ENCODE results near the gene IRF9. TPM values are rescaled to one million over a fixed set of nuclear protein-coding genes. Genes with fewer than 3 reads are reported as not detected.
A peak's percentile ranks its signal among the peaks of the same experiment; 100 is the strongest.

Gene IRF9
- total and polyA plus RNA-seq, 2 of the 13 experiments (the other 11 are each of a cell fraction or from before 2014, with no cell fraction given): 14.9 to 49.7 TPM

- TF ChIP-seq TRIM22 (IDR thresholded peaks at IDR 0.05): peak; percentile 100; the same call in 1 of the 2 replicates
- peak; percentile 92; the same call in 1 of the 2 replicates for TF ChIP-seq ZNF484 (CRISPR knock-in tag; IDR thresholded peaks at IDR 0.05; ENCODE audit: borderline replicate concordance, low read depth)
- TF ChIP-seq ZNF251 (CRISPR knock-in tag; IDR thresholded peaks at IDR 0.05): 0 out of 2 replicates have a peak, but pooled peaks have one; percentile 24
- peak; percentile 60 for TF ChIP-seq PAXIP1 (CRISPR knock-in tag; conservative IDR thresholded peaks at IDR 0.05)
- TF ChIP-seq ATF3 (CRISPR knock-in tag; IDR thresholded peaks at IDR 0.05): peak; percentile 70; the same call in 1 of the 2 replicates
- peak; percentile 99 for TF ChIP-seq ARNT2 (CRISPR knock-in tag; IDR thresholded peaks at IDR 0.05; ENCODE audit: low read depth)
- TF ChIP-seq ZFP36 (IDR thresholded peaks at IDR 0.05; ENCODE audit: borderline replicate concordance, low read depth, low read length, partially characterized antibody): no peak
- no peak; the same call in 1 of the 2 replicates for TF ChIP-seq U2AF2 (IDR thresholded peaks at IDR 0.05; ENCODE audit: low read depth, low read length)
- TF ChIP-seq ZNF605 (CRISPR knock-in tag; IDR thresholded peaks at IDR 0.05): peak; percentile 100
- TF ChIP-seq SMAD3 (CRISPR knock-in tag; IDR thresholded peaks at IDR 0.05): peak; percentile 98; the same call in 1 of the 2 replicates
- TF ChIP-seq CERS6 (CRISPR knock-in tag; IDR thresholded peaks at IDR 0.05): peak; percentile 23; the same call in 1 of the 2 replicates
- TF ChIP-seq SRY (CRISPR knock-in tag; IDR thresholded peaks at IDR 0.05): peak; percentile 85
- peak; percentile 69 for TF ChIP-seq CTCF (CRISPR knock-in tag; IDR thresholded peaks at IDR 0.05)
- TF ChIP-seq ZNF431 (CRISPR knock-in tag; IDR thresholded peaks at IDR 0.05; ENCODE audit: borderline replicate concordance, low read depth): no peak
- TF ChIP-seq ZNF343 (CRISPR knock-in tag; IDR thresholded peaks at IDR 0.05): peak; percentile 99
- TF ChIP-seq FOXM1 (CRISPR knock-in tag; IDR thresholded peaks at IDR 0.05): peak; percentile 85; the same call in 1 of the 2 replicates
- peak in 1 of 2 experiments; percentile 56; a peak in 1 of 4 replicates for TF ChIP-seq NR2F1 (CRISPR knock-in tag; IDR thresholded peaks at IDR 0.05)
- TF ChIP-seq NFYB (CRISPR knock-in tag; IDR thresholded peaks at IDR 0.05): peak; percentile 99
- peak; percentile 96 for TF ChIP-seq ZNF740 (CRISPR knock-in tag; IDR thresholded peaks at IDR 0.05)
Measured at GRCh38 chr14:24212924-24213865, 52.1 kb downstream of the IRF9 start, which contains the start of gene CHMP4A (continued).

Data from HepG2 (cell line).